Liver (tissue), 9 donors: ENCODE results near the gene LRP10. TPM values are rescaled to one million over a fixed set of nuclear protein-coding genes. Genes with fewer than 3 reads are reported as not detected.

Experiments
- DNase-seq: peaks from one replicate; pipeline ENCODE4 v3.0.0-alpha.2; 2017; ENCODE audit warnings: low spot score
- H3K27ac ChIP-seq, 2 donors: one replicate each; pipeline ENCODE4 v1.7.0; 2013; ENCODE audit warnings: inconsistent platforms in 2 of 2, low read length in 2 of 2, control low read depth in 1 of 2, low read depth in 1 of 2, mild to moderate bottlenecking in 1 of 2
- H3K27me3 ChIP-seq, 4 donors: one replicate each; pipeline versions ENCODE4 v1.6.1 to v1.7.0; 2013; ENCODE audit warnings: low read length in 3 of 4, inconsistent platforms in 1 of 4, mild to moderate bottlenecking in 1 of 4, moderate library complexity in 1 of 4; ENCODE audit not compliant: control insufficient read depth in 4 of 4, insufficient read depth in 4 of 4
- H3K36me3 ChIP-seq, 4 donors: one replicate each; pipeline versions ENCODE4 v1.6.1 to v1.7.0; 2013; ENCODE audit warnings: low read length in 3 of 4, mild to moderate bottlenecking in 3 of 4, low read depth in 1 of 4, moderate library complexity in 1 of 4; ENCODE audit not compliant: control insufficient read depth in 4 of 4, insufficient read depth in 3 of 4
- H3K4me1 ChIP-seq, 4 donors: one replicate each; pipeline versions ENCODE4 v1.6.1 to v1.7.0; 2013; ENCODE audit warnings: low read length in 3 of 4, mild to moderate bottlenecking in 3 of 4, moderate library complexity in 1 of 4; ENCODE audit not compliant: control insufficient read depth in 4 of 4, insufficient read depth in 4 of 4
- H3K4me3 ChIP-seq, 3 donors: one replicate each; pipeline versions ENCODE4 v1.6.1 to v1.7.0; 2013; ENCODE audit warnings: low read length in 3 of 3, control low read depth in 1 of 3, low read depth in 1 of 3, mild to moderate bottlenecking in 1 of 3
- H3K9ac ChIP-seq, 2 donors: one replicate each; pipeline ENCODE4 v1.7.0; 2013; ENCODE audit warnings: low read length in 2 of 2, mild to moderate bottlenecking in 2 of 2, moderate library complexity in 2 of 2, control low read depth in 1 of 2, low read depth in 1 of 2
- H3K9me3 ChIP-seq, 4 donors: one replicate each; pipeline versions ENCODE4 v1.6.1 to v1.7.0; 2013; ENCODE audit warnings: low read length in 3 of 4; ENCODE audit not compliant: control insufficient read depth in 4 of 4
- EGR1 ChIP-seq, 2 donors: IDR thresholded peaks; 2 replicates each; pipeline ENCODE4 v1.6.1; 2016 to 2018; ENCODE audit warnings: antibody characterized with exemption in 2 of 2, low read depth in 2 of 2
- FOXA1 ChIP-seq: IDR thresholded peaks from 2 replicates; pipeline ENCODE4 v1.6.1; 2016; ENCODE audit warnings: antibody characterized with exemption
- FOXA2 ChIP-seq: IDR thresholded peaks from 2 replicates; pipeline ENCODE4 v1.6.1; 2016; ENCODE audit warnings: antibody characterized with exemption
- GABPA ChIP-seq, 2 donors: IDR thresholded peaks in 1 of 2; conservative IDR thresholded peaks in 1 of 2; 2 replicates each; pipeline ENCODE4 v1.6.1; 2016; ENCODE audit warnings: antibody characterized with exemption in 2 of 2, mild to moderate bottlenecking in 1 of 2, moderate library complexity in 1 of 2
- HNF4A ChIP-seq, 2 donors: conservative IDR thresholded peaks; 2 replicates each; pipeline ENCODE4 v1.6.1; 2016; ENCODE audit warnings: antibody characterized with exemption in 2 of 2, mild to moderate bottlenecking in 2 of 2
- JUND ChIP-seq, 2 donors: IDR thresholded peaks; 2 replicates each; pipeline ENCODE4 v1.6.1; 2016; ENCODE audit warnings: antibody characterized with exemption in 2 of 2
- RAD21 ChIP-seq, 2 donors: IDR thresholded peaks; 2 replicates each; pipeline ENCODE4 v1.6.1; 2016; ENCODE audit warnings: antibody characterized with exemption in 2 of 2, mild to moderate bottlenecking in 2 of 2
- REST ChIP-seq: IDR thresholded peaks from 2 replicates; pipeline ENCODE4 v1.6.1; 2016; ENCODE audit warnings: antibody characterized with exemption, mild to moderate bottlenecking
- TAF1 ChIP-seq: conservative IDR thresholded peaks from 2 replicates; pipeline ENCODE4 v1.6.1; 2016; ENCODE audit warnings: antibody characterized with exemption, mild to moderate bottlenecking
- YY1 ChIP-seq: IDR thresholded peaks from 2 replicates; pipeline ENCODE4 v1.6.1; 2016; ENCODE audit warnings: antibody characterized with exemption, mild to moderate bottlenecking
- WGBS: extraction: QIAGEN DNeasy Blood & Tissue Kit; methylation state at CpG from one replicate; pipeline ENCODE4 v1.1.7; 2013; 5-methylcytosine and 5-hydroxymethylcytosine counted together
- polyA plus RNA-seq, 2 donors: library from polyadenylated mRNA; stranded (reverse) in 1 of 2; unstranded in 1 of 2; fragments of 200-250 nt in 1 of 2; fragments of >200 nt in 1 of 2; fragmentation: Nextera tagmentation in 1 of 2; extraction: Ambion mirVana in 1 of 2; gene quantifications; one replicate each; pipeline versions ENCODE4 v1.2.1 to v1.2.3, GENCODE V29; 2013 to 2015
- total RNA-seq, 2 donors: library from RNA; depleted of rRNA; stranded (reverse); fragments of >200 nt; gene quantifications; one replicate each; pipeline ENCODE4 v1.2.3, GENCODE V29; 2014
- TF ChIP-seq, protein P1 (sequence below): IDR thresholded peaks from 2 replicates; pipeline ENCODE4 v1.6.1; 2016; ENCODE audit warnings: antibody characterized with exemption
- TF ChIP-seq, protein P2 (sequence below): IDR thresholded peaks from 2 replicates; pipeline ENCODE4 v1.6.1; 2016; ENCODE audit warnings: antibody characterized with exemption
- donor health status: healthy.
- donor health status: healthy.
- donor health status: healthy.
- donor health status: healthy.
- donor health status: healthy.

LRP10 gene
- total and polyA plus RNA-seq, 4 donors: 19.5 to 61.7 (median 31.3) TPM

DNA sequence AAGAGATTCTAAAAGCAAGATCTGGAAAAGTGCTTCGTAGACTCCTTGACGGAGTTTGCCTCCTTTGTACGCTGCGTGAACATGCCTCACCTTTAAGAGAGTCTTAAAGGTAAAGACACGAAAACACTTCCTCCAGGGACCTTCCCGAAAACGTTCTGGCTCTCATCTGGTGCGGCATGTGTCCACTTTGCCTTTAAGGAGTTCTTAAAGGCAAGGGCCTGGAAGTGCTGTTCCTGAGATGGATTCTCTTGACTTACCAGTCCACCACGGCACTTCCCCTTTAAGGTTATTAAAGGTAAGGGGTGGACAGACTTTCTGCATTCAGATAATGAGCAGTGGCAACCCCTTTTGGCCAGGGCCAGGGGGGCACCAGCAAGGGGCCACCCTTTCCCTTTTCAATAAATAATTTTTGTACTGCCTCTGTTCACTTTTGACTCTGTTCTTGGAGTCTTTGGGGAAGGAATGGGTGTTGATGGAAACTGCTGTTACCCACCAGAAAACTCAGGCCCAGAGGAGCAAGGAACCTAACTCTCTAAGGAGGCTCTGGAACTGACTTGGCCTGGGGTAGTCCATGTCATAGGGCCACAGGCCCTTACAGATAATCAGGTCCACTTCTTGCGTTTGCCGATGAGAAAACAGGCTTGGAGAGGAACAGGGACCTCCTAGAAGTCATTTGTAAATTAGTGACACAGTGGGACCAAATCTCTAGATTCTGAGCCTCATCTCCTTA lies 15.9 kb downstream of the LRP10 start (continued):
- no peak for TF ChIP-seq REST
- TF ChIP-seq FOXA1: no peak

DNA sequence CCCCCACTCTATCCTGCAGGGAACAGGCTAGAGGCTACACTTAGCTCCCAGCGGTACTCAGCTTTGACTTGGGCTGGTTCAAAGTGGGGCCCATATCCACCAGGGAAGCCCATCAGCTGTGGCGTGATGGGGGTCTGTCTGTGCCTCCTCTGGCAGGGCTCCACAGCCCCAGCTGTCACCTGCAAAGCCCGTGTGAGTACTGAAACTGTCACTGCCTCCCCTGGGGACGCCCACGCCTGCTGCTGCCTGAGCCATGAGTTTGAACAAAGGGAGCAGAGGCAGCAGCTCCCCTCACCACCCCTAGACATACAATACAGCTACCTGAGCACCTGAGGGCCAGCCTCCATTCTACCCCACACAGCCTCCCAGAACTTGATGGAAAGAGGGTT lies 16.4 kb downstream of the LRP10 start:
- no peak overlapping the region for H3K9ac ChIP-seq
- no peak overlapping the region for H3K27ac ChIP-seq
- TF ChIP-seq JUND (IDR thresholded peaks at IDR 0.05): no peak
- TF ChIP-seq GABPA (IDR thresholded peaks at IDR 0.05 in 1 of 2, conservative IDR thresholded peaks at IDR 0.05 in 1 of 2): no peak
- no peak for TF ChIP-seq RAD21 (IDR thresholded peaks at IDR 0.05)
- TF ChIP-seq, protein P1, sequence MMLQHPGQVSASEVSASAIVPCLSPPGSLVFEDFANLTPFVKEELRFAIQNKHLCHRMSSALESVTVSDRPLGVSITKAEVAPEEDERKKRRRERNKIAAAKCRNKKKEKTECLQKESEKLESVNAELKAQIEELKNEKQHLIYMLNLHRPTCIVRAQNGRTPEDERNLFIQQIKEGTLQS: no peak
- TF ChIP-seq TAF1: no peak
- no peaks in the 10 kb centered on the region for H3K27me3 ChIP-seq
- WGBS: 87% methylated on average over 5 of the region's 5 CpGs
- H3K4me3 ChIP-seq: no peak overlapping the region
- no peak for DNase-seq
- H3K36me3 ChIP-seq: no peaks in the 10 kb centered on the region
- peaks cover 0 to 4% (median under 1%) of the 10 kb centered on the region in 4 donors for H3K4me1 ChIP-seq
- no peaks in the 10 kb centered on the region for H3K9me3 ChIP-seq

- TF ChIP-seq GABPA (IDR thresholded peaks at IDR 0.05 in 1 of 2, conservative IDR thresholded peaks at IDR 0.05 in 1 of 2) (no peak), YY1 (no peak), HNF4A (conservative IDR thresholded peaks at IDR 0.05) (no peak), EGR1 (IDR thresholded peaks at IDR 0.05; ENCODE audit: low read depth in 2 of 2) (no peak), REST (no peak), FOXA2 (no peak), JUND (IDR thresholded peaks at IDR 0.05) (no peak), RAD21 (IDR thresholded peaks at IDR 0.05) (no peak)
- TF ChIP-seq, protein P2, sequence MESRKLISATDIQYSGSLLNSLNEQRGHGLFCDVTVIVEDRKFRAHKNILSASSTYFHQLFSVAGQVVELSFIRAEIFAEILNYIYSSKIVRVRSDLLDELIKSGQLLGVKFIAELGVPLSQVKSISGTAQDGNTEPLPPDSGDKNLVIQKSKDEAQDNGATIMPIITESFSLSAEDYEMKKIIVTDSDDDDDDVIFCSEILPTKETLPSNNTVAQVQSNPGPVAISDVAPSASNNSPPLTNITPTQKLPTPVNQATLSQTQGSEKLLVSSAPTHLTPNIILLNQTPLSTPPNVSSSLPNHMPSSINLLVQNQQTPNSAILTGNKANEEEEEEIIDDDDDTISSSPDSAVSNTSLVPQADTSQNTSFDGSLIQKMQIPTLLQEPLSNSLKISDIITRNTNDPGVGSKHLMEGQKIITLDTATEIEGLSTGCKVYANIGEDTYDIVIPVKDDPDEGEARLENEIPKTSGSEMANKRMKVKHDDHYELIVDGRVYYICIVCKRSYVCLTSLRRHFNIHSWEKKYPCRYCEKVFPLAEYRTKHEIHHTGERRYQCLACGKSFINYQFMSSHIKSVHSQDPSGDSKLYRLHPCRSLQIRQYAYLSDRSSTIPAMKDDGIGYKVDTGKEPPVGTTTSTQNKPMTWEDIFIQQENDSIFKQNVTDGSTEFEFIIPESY: no peak
- TF ChIP-seq, protein P1: no peak
These were observed 17.1 kb downstream of the LRP10 start for GRCh38 chr14:22888662-22889061.

More at GRCh38 chr14:22888662-22889061, 17.1 kb downstream of the LRP10 start:
- Histone ChIP-seq H3K4me1 (peaks cover 0 to 4% (median under 1%) of the 10 kb centered on the region in 4 donors), H3K27me3 (no peaks in the 10 kb centered on the region), H3K9ac (no peak overlapping the region), H3K4me3 (no peak overlapping the region), H3K36me3 (no peaks in the 10 kb centered on the region), H3K9me3 (no peaks in the 10 kb centered on the region), H3K27ac (no peak overlapping the region)
- DNase-seq: no peak
- 84% methylated on average over 4 of the region's 4 CpGs for WGBS
